Measurements from ENCODE around the gene PHLDA2.

PHLDA2 gene

GRCh38 chr11:2927121-2927800 lies 2.0 kb downstream of the PHLDA2 start:
- Mint-ChIP-seq H3K9me3 (no peaks in the 10 kb centered on the region), H3K27ac (peak overlapping the region in 1 of 2 donors; percentile 27), H3K4me1 (peaks cover 41% of the 10 kb centered on the region), H3K4me3 (peak overlapping the region; percentile 71 to 89), H3K27me3 (peaks cover 39% of the 10 kb centered on the region)
- no peak for DNase-seq
- no peak for ATAC-seq

- Mint-ChIP-seq H3K27ac (no peak overlapping the region), H3K4me1 (peaks cover 35% of the 10 kb centered on the region), H3K4me3 (no peak overlapping the region), H3K27me3 (peaks cover 37% of the 10 kb centered on the region), H3K9me3 (no peaks in the 10 kb centered on the region)
- ATAC-seq, result no peak
- no peak for DNase-seq
These were observed 2.6 kb downstream of the PHLDA2 start for GRCh38 chr11:2926611-2927051.

GRCh38 chr11:2924821-2925675 lies 4.2 kb downstream of the PHLDA2 start:
- Mint-ChIP-seq H3K27me3 (peaks cover 31% of the 10 kb centered on the region), H3K4me1 (peaks cover 21% of the 10 kb centered on the region), H3K4me3 (no peak overlapping the region), H3K9me3 (no peaks in the 10 kb centered on the region), H3K27ac (no peak overlapping the region)
- no peak for ATAC-seq
- DNase-seq, result no peak

- H3K4me1 Mint-ChIP-seq, result peaks cover 16% of the 10 kb centered on the region
- H3K27ac Mint-ChIP-seq, result peak overlapping the region in 1 of 2 donors; percentile 76
- H3K4me3 Mint-ChIP-seq, result no peak overlapping the region
- no peak for ATAC-seq
- peaks cover 31% of the 10 kb centered on the region for H3K27me3 Mint-ChIP-seq
- no peaks in the 10 kb centered on the region for H3K9me3 Mint-ChIP-seq
- no peak for DNase-seq
These were observed 4.8 kb downstream of the PHLDA2 start for GRCh38 chr11:2924381-2924780.

GRCh38 chr11:2923446-2924375 lies 5.5 kb downstream of the PHLDA2 start:
- no peak overlapping the region for H3K4me3 Mint-ChIP-seq
- no peaks in the 10 kb centered on the region for H3K9me3 Mint-ChIP-seq
- peaks cover 11% of the 10 kb centered on the region for H3K4me1 Mint-ChIP-seq
- H3K27me3 Mint-ChIP-seq, result peaks cover 25% of the 10 kb centered on the region
- no peak overlapping the region for H3K27ac Mint-ChIP-seq
- DNase-seq, result no peak
- ATAC-seq, result no peak

- Mint-ChIP-seq H3K27ac (no peak overlapping the region), H3K9me3 (no peaks in the 10 kb centered on the region), H3K4me1 (peaks cover 2% of the 10 kb centered on the region), H3K4me3 (no peak overlapping the region), H3K27me3 (peaks cover 14% of the 10 kb centered on the region)
- no peak for ATAC-seq
- DNase-seq, result no peak
These were observed 6.6 kb downstream of the PHLDA2 start for GRCh38 chr11:2922655-2923054.

- Mint-ChIP-seq H3K27me3 (peaks cover 7% of the 10 kb centered on the region), H3K4me3 (no peak overlapping the region), H3K4me1 (no peaks in the 10 kb centered on the region), H3K27ac (no peak overlapping the region), H3K9me3 (no peaks in the 10 kb centered on the region)
- DNase-seq (no peak), ATAC-seq (peak; percentile 22)
These were observed 7.3 kb downstream of the PHLDA2 start for GRCh38 chr11:2921742-2922493.

GRCh38 chr11:2921261-2921660 lies 8.0 kb downstream of the PHLDA2 start:
- no peak for ATAC-seq
- Mint-ChIP-seq H3K9me3 (no peaks in the 10 kb centered on the region), H3K27me3 (peaks cover under 1% of the 10 kb centered on the region), H3K4me3 (no peak overlapping the region), H3K27ac (no peak overlapping the region), H3K4me1 (no peaks in the 10 kb centered on the region)
- no peak for DNase-seq

GRCh38 chr11:2920343-2920742 lies 8.9 kb downstream of the PHLDA2 start:
- no peak overlapping the region for H3K4me3 Mint-ChIP-seq
- DNase-seq, result no peak
- no peaks in the 10 kb centered on the region for H3K27me3 Mint-ChIP-seq
- H3K9me3 Mint-ChIP-seq, result no peaks in the 10 kb centered on the region
- no peaks in the 10 kb centered on the region for H3K4me1 Mint-ChIP-seq
- no peak overlapping the region for H3K27ac Mint-ChIP-seq
- ATAC-seq, result no peak

- Mint-ChIP-seq H3K9me3 (no peaks in the 10 kb centered on the region), H3K4me1 (peaks cover under 1% of the 10 kb centered on the region), H3K4me3 (no peak overlapping the region), H3K27ac (no peak overlapping the region), H3K27me3 (peaks cover under 1% of the 10 kb centered on the region)
- ATAC-seq (no peak), DNase-seq (no peak)
These were observed 9.4 kb downstream of the PHLDA2 start for GRCh38 chr11:2919837-2920236.

GRCh38 chr11:2919188-2919587 lies 10.0 kb downstream of the PHLDA2 start:
- Mint-ChIP-seq H3K4me3 (no peak overlapping the region), H3K27me3 (peaks cover 7% of the 10 kb centered on the region), H3K27ac (peak overlapping the region in 1 of 2 donors; percentile 67), H3K4me1 (peaks cover 7% of the 10 kb centered on the region), H3K9me3 (no peaks in the 10 kb centered on the region)
- ATAC-seq, result no peak
- DNase-seq, result no peak

GRCh38 chr11:2917842-2918490 lies 11.3 kb downstream of the PHLDA2 start:
- DNase-seq (no peak), ATAC-seq (no peak)
- Mint-ChIP-seq H3K27ac (no peak overlapping the region), H3K4me3 (no peak overlapping the region), H3K4me1 (peaks cover 19% of the 10 kb centered on the region), H3K27me3 (peaks cover 15% of the 10 kb centered on the region), H3K9me3 (no peaks in the 10 kb centered on the region)

- H3K4me3 Mint-ChIP-seq, result no peak overlapping the region
- DNase-seq, result no peak
- H3K9me3 Mint-ChIP-seq, result no peaks in the 10 kb centered on the region
- peaks cover 15% of the 10 kb centered on the region for H3K27me3 Mint-ChIP-seq
- H3K27ac Mint-ChIP-seq, result no peak overlapping the region
- ATAC-seq, result no peak
- H3K4me1 Mint-ChIP-seq, result peaks cover 23% of the 10 kb centered on the region
These were observed 12.2 kb downstream of the PHLDA2 start for GRCh38 chr11:2916892-2917645.

Data from stimulated activated naive CD8-positive, alpha-beta T cell treated with anti-CD3 and anti-CD28 coated beads, Interleukin-15, amount 100 ng/mL, for 72 hours (primary cell).